Smooth muscle cell (in vitro differentiated cells): ENCODE data around the gene ETV1. TPM values are rescaled to one million over a fixed set of nuclear protein-coding genes. Genes with fewer than 3 reads are reported as not detected.

Experiments used
- DNase-seq: peaks from one replicate; lab custom pipeline; 2025; ENCODE audit not compliant: unreplicated experiment; lab: John Stamatoyannopoulos, UW
- H2AFZ ChIP-seq: fragments of 200-600 bp; sonication (generic); 2 replicates; pipeline ENCODE4 v1.6.0; 2016; ENCODE audit warnings: antibody characterized with exemption, low read depth, mild to moderate bottlenecking
- H3F3A ChIP-seq: fragments of 200-600 bp; sonication (generic); 2 replicates; pipeline ENCODE4 v1.6.0; 2017; ENCODE audit warnings: antibody characterized with exemption, low read depth
- H3K27ac ChIP-seq: fragments of 200-600 bp; sonication (generic); 2 replicates; pipeline ENCODE4 v1.5.1; 2016; ENCODE audit warnings: low read depth, mild to moderate bottlenecking
- H3K27me3 ChIP-seq: fragments of 200-600 bp; sonication (generic); 2 replicates; pipeline ENCODE4 v1.6.1; 2016; ENCODE audit warnings: low read depth, mild to moderate bottlenecking
- H3K36me3 ChIP-seq: fragments of 200-600 bp; sonication (generic); 2 replicates; pipeline ENCODE4 v1.5.1; 2016; ENCODE audit warnings: low read depth
- H3K4me1 ChIP-seq: fragments of 200-600 bp; sonication (generic); 2 replicates; pipeline ENCODE4 v1.5.1; 2016; ENCODE audit warnings: low read depth
- H3K4me2 ChIP-seq: fragments of 200-600 bp; sonication (generic); 2 replicates; pipeline ENCODE4 v1.6.0; 2016; ENCODE audit warnings: mild to moderate bottlenecking
- H3K4me3 ChIP-seq: fragments of 200-600 bp; sonication (generic); 2 replicates; pipeline ENCODE4 v1.5.1; 2016; ENCODE audit warnings: mild to moderate bottlenecking
- H3K79me2 ChIP-seq: fragments of 200-600 bp; sonication (generic); 2 replicates; pipeline ENCODE4 v1.6.0; 2016; ENCODE audit warnings: low read depth, mild to moderate bottlenecking
- H3K9ac ChIP-seq: fragments of 200-600 bp; sonication (generic); 2 replicates; pipeline ENCODE4 v1.6.0; 2016; ENCODE audit warnings: low read depth
- H3K9me3 ChIP-seq: fragments of 200-600 bp; sonication (generic); replicated peaks from 2 replicates; pipeline ENCODE4 v1.5.1; 2016; ENCODE audit warnings: low read depth
- H4K20me1 ChIP-seq: fragments of 200-600 bp; sonication (generic); 2 replicates; pipeline ENCODE4 v1.6.0; 2016; ENCODE audit warnings: low read depth
- CTCF ChIP-seq: fragments of 200-600 bp; sonication (generic); IDR thresholded peaks from 2 replicates; pipeline ENCODE4 v1.5.1; 2017; ENCODE audit warnings: borderline replicate concordance, mild to moderate bottlenecking, antibody characterized with exemption; ENCODE audit not compliant: insufficient read depth, poor library complexity, severe bottlenecking
- WGBS: methylation state at CpG from one replicate; pipeline ENCODE4 v1.1.7; 2016; ENCODE audit warnings: low lambda C conversion rate; 5-methylcytosine and 5-hydroxymethylcytosine counted together
- polyA plus RNA-seq: library from polyadenylated mRNA; unstranded; fragments of >200 nt; fragmentation: Nextera tagmentation; extraction: Ambion mirVana; gene quantifications from 2 replicates; pipeline ENCODE4 v1.2.1, GENCODE V29; 2016
- total RNA-seq: library from RNA; depleted of rRNA; stranded (reverse); fragments of >200 nt; gene quantifications from 2 replicates; pipeline ENCODE4 v1.2.3, GENCODE V29; 2014

ETV1 gene
- total and polyA plus RNA-seq, 2 experiments from 2014 or later = 24.3 to 27.8 TPM

DNA sequence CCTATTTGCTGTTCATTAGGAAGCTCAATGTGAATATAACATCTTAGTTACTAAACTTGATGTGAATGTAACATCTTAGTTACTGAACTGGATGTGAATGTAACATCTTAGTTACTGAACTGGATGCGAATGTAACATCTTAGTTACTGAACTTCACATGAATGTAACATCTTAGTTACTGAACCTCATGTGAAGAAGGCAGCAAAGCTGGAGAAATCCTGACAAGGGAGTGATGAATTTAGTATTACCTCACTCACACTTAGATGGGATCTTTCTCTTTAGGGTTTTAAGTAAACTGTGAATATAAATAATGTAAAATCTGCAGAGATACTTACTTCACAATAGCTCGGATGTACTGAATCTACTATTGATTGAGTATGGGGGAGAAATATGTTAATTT, 73.6 kb downstream of the ETV1 start:
- no peaks in the 10 kb centered on the region for H4K20me1 ChIP-seq

GRCh38 chr7:13912715-13913278, 76.7 kb downstream of the ETV1 start:
- Histone ChIP-seq H3K79me2 (no peaks in the 10 kb centered on the region), H3K36me3 (no peaks in the 10 kb centered on the region), H3K4me2 (no peak overlapping the region), H3F3A (no peaks in the 10 kb centered on the region), H2AFZ (no peak overlapping the region), H3K27me3 (no peaks in the 10 kb centered on the region), H3K4me1 (peaks cover 12% of the 10 kb centered on the region), H4K20me1 (no peaks in the 10 kb centered on the region), H3K4me3 (no peak overlapping the region), H3K27ac (no peak overlapping the region), H3K9me3 (no peaks in the 10 kb centered on the region), H3K9ac (no peak overlapping the region)
- 92% methylated on average over 4 of the region's 4 CpGs for WGBS
- no peak for TF ChIP-seq CTCF
- no peak for DNase-seq

More for the DNA sequence above, 73.6 kb downstream of the ETV1 start:
- Histone ChIP-seq H2AFZ (no peak overlapping the region), H3K27ac (no peak overlapping the region), H3K9me3 (no peaks in the 10 kb centered on the region), H3K4me1 (peaks cover 16% of the 10 kb centered on the region), H3K4me2 (no peak overlapping the region), H3K4me3 (no peak overlapping the region), H3K9ac (no peak overlapping the region), H3K36me3 (no peaks in the 10 kb centered on the region), H3F3A (peaks cover 5% of the 10 kb centered on the region), H3K79me2 (no peaks in the 10 kb centered on the region), H3K27me3 (no peaks in the 10 kb centered on the region)
- WGBS = 72% methylated on average over 2 of the region's 2 CpGs
- no peak for DNase-seq
- no peak for TF ChIP-seq CTCF

- Histone ChIP-seq H3K36me3 (no peaks in the 10 kb centered on the region), H3K79me2 (no peaks in the 10 kb centered on the region), H3K27ac (no peak overlapping the region), H4K20me1 (no peaks in the 10 kb centered on the region), H3K9ac (no peak overlapping the region), H3K4me1 (peaks cover 12% of the 10 kb centered on the region), H3K27me3 (no peaks in the 10 kb centered on the region), H3K4me2 (no peak overlapping the region), H2AFZ (no peak overlapping the region), H3F3A (no peaks in the 10 kb centered on the region), H3K9me3 (no peaks in the 10 kb centered on the region), H3K4me3 (no peak overlapping the region)
- WGBS = 87% methylated on average over 2 of the region's 2 CpGs
- TF ChIP-seq CTCF = no peak
- DNase-seq = no peak
Measured at GRCh38 chr7:13911909-13912308, 77.6 kb downstream of the ETV1 start.
